SW480 (cell line): Measurements from ENCODE around the gene CCDC159.

Experiments
- DNase-seq: peaks from one replicate; pipeline ENCODE4 v3.0.0-alpha.2; 2016; ENCODE audit warnings: low spot score

CCDC159 gene

DNA sequence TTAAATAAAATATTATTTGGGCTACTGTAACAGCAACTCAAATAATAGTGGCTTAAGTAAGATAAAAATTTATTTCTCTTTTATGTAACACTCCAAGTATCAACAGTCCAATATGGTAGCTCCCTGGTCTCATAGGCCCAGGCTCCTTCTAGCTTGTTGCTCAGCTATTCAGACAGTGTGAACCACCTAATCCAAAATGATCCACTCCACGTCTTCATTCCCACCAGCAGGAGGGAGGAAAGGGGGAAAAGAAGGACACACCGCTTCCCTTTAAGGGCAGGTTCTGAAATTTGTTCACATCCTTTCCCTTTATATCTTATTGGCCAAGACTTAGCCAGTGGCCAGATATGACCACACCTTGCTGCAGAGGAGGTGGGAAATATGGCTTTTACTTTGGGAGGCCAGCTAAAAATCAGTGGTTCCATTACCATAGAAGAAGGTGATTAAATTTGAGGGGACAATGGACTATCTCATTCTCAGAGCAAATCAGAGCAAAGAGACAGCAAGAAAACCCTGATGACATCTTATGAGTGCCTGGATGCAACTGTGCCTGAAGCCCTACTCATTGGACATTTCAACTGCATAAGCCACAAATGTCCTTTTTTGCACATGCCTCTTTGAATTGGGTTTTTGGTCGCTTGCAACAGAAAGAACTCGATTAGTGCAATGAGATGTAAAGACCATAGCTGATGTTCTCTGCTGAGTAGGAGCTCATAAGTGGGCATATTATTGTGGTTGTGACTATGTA lies 44.8 kb downstream of the CCDC159 start:
- DNase-seq, result no peak

DNA sequence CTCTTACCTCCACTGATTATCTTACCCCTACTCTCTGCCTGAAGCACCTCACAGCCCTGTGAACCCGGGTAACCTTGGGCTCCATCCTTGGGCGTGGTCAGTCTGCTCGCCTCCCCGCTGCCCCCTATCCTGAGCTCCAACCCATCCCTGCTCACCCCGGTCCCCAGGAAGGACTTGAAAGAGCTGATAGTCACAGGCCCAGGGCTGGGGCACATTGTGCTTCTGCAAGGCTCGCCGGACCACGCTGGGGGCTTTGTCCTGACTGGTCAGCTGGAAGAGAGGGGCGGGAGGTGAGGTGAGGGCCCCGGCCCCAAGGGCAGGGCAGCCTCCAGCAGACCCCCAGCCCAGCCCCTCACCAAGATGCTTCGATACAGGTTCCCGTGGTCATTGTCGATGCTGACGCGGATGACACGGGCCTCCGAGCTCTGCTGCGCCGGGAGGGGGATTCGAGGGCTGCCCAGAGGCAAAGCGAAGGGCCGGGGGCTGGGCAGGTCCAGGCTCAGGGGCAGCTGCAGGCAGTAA lies 50.8 kb downstream of the CCDC159 start:
- no peak for DNase-seq

DNA sequence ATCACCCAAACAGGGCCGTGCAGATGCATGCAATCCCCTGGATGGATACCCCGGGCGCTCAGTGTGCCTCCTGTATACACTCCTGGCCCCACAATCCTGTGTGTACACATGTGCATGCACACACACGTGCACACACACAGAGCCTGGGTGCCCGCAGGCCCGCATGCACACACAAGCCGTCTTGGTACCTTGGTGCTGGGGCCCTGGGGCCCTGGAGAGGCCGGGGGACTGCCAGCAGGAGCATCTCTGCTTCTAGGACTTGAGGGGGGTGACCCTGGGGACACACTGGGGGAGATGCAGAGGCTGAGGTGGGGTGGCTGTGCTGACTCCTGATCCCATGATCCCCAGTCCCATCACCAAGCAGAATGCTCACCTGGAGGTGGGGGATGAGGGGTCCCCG lies 53.3 kb downstream of the CCDC159 start:
- no peak for DNase-seq

DNA sequence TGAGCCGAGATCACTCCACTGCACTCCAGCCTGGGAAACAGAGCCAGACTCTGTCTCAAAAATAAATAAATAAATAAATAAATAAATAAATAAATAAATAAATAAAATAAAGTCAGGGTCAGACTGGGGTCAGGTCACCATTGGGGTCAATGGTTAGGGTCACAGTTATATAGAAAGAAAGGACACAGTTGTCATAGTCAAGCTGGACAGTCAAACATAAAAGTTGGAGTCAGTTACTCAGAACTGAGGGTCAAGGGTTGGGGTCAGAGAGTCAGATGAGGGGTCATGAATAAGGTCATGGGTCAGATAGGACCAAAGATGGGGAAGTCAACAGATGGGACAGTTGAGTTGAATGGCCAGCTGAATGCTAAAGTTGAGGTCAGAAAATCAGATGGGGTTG lies 54.5 kb downstream of the CCDC159 start:
- no peak for DNase-seq

DNA sequence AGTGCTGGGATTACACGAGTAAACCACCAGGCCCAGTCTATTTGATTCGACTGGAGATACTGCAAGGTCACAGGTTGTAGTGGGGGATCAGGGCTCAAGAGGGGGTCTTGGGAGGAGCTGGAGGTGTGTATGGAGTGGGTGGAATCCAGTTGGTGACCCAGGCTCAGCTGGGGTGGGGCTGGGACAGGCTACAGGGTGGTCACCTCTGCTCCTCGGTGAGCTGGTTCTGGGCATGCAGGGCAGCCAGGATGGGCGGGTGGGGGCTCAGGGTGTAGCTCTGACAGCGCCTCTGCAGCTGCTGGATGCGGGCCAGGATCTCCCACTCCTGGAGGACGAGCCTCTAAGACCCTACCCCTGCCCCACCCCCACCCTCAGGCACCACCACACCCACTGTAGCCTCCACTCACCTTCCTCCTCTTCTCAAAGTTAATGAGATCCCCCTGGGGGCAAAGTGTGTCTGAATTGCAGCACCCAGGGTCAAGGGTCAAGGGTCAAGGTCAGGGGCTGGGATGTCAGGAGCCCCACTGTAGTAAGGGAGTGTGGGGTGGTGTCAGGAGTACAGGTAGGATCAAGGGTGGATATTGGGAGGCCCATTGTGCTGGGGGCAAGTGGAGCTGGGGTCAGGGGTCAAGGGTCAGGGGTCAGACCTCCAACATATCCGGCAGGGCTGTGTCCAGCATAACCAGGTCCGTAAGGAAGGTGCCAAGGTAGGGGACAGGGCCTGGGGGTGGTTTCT lies 55.7 kb downstream of the CCDC159 start:
- DNase-seq, result no peak
